SK-N-SH treated with all-trans-retinoic acid at 6 μM for 48 hours (cell line): ENCODE data around the gene EOMES.

ENCODE experiments used
- ATAC-seq: fragments of 200-7000 bp; cut with Tn5 transposase; 3 replicates; pipeline ENCODE4 v1.9.1; 2020; ENCODE audit warnings: mild to moderate bottlenecking, moderate library complexity
- ARNTL ChIP-seq: fragments of 450-650 bp; formaldehyde crosslinking; IDR thresholded peaks from 2 replicates; pipeline ENCODE4 v1.5.0; 2020; ENCODE audit warnings: low read depth, mild to moderate bottlenecking, moderate library complexity, borderline replicate concordance
- BACH2 ChIP-seq: fragments of 250-450 bp; sonication (Bioruptor Pico); IDR thresholded peaks from 2 replicates; pipeline ENCODE4 v1.9.0; 2021; ENCODE audit warnings: mild to moderate bottlenecking, borderline replicate concordance
- CREB5 ChIP-seq: fragments of 250-450 bp; sonication (Bioruptor Pico); IDR thresholded peaks from 2 replicates; pipeline ENCODE4 v1.5.1; 2020; ENCODE audit warnings: low read depth, mild to moderate bottlenecking, moderate library complexity
- CSDC2 ChIP-seq: fragments of 250-450 bp; sonication (Bioruptor Pico); IDR thresholded peaks from 2 replicates; pipeline ENCODE4 v1.5.0; 2020; ENCODE audit warnings: mild to moderate bottlenecking, moderate library complexity
- ESRRG ChIP-seq: fragments of 250-450 bp; sonication (Bioruptor Pico); IDR thresholded peaks from 2 replicates; pipeline ENCODE4 v1.6.1; 2021; ENCODE audit warnings: mild to moderate bottlenecking
- GLIS3 ChIP-seq: fragments of 250-450 bp; sonication (Bioruptor Pico); IDR thresholded peaks from 2 replicates; pipeline ENCODE4 v1.5.0; 2020; ENCODE audit warnings: mild to moderate bottlenecking, moderate library complexity
- ISL1 ChIP-seq: fragments of 250-450 bp; sonication (Bioruptor Pico); IDR thresholded peaks from 2 replicates; pipeline ENCODE4 v2.1.2; 2022; ENCODE audit warnings: mild to moderate bottlenecking, moderate library complexity
- OSR1 ChIP-seq: fragments of 250-450 bp; sonication (Bioruptor Pico); IDR thresholded peaks from 2 replicates; pipeline ENCODE4 v1.8.0; 2022; ENCODE audit warnings: moderate library complexity, mild to moderate bottlenecking, inconsistent platforms
- POU6F1 ChIP-seq: fragments of 250-450 bp; sonication (Bioruptor Pico); IDR thresholded peaks from 2 replicates; pipeline ENCODE4 v1.8.0; 2021; ENCODE audit warnings: low read depth, mild to moderate bottlenecking, moderate library complexity, borderline replicate concordance
- PPARA ChIP-seq: fragments of 250-450 bp; sonication (Bioruptor Pico); IDR thresholded peaks from 2 replicates; pipeline ENCODE4 v1.5.0; 2020; ENCODE audit warnings: mild to moderate bottlenecking, borderline replicate concordance
- RARB ChIP-seq: fragments of 250-450 bp; sonication (Bioruptor Pico); IDR thresholded peaks from 2 replicates; pipeline ENCODE4 v1.8.0; 2021; ENCODE audit warnings: mild to moderate bottlenecking, moderate library complexity
- SNAI2 ChIP-seq: fragments of 250-450 bp; sonication (Bioruptor Pico); IDR thresholded peaks from 2 replicates; pipeline ENCODE4 v1.5.0; 2020; ENCODE audit warnings: mild to moderate bottlenecking, moderate library complexity
- TCF4 ChIP-seq: fragments of 250-450 bp; sonication (Bioruptor Pico); IDR thresholded peaks from 2 replicates; pipeline ENCODE4 v1.8.0; 2021; ENCODE audit warnings: mild to moderate bottlenecking, moderate library complexity, borderline replicate concordance
- TOX ChIP-seq: fragments of 250-450 bp; sonication (Bioruptor Pico); IDR thresholded peaks from 2 replicates; pipeline ENCODE4 v1.8.0; 2021; ENCODE audit warnings: mild to moderate bottlenecking, moderate library complexity, borderline replicate concordance
- TSHZ2 ChIP-seq: fragments of 250-450 bp; sonication (Bioruptor Pico); IDR thresholded peaks from 2 replicates; pipeline ENCODE4 v1.5.0; 2020; ENCODE audit warnings: mild to moderate bottlenecking, moderate library complexity
- ZC3H10 ChIP-seq: fragments of 250-450 bp; sonication (Bioruptor Pico); IDR thresholded peaks from 2 replicates; pipeline ENCODE4 v1.5.1; 2021; ENCODE audit warnings: mild to moderate bottlenecking, moderate library complexity
- ZFP3 ChIP-seq: fragments of 250-450 bp; sonication (Bioruptor Pico); IDR thresholded peaks from 2 replicates; pipeline ENCODE4 v1.5.0; 2020; ENCODE audit warnings: mild to moderate bottlenecking, moderate library complexity
- ZFP30 ChIP-seq: fragments of 450-650 bp; formaldehyde crosslinking; IDR thresholded peaks from 2 replicates; pipeline ENCODE4 v1.5.0; 2022; ENCODE audit warnings: mild to moderate bottlenecking, moderate library complexity
- ZNF565 ChIP-seq: fragments of 450-650 bp; formaldehyde crosslinking; conservative IDR thresholded peaks from 2 replicates; pipeline ENCODE4 v1.5.0; 2020; ENCODE audit warnings: low read depth, mild to moderate bottlenecking, moderate library complexity
- ZNF70 ChIP-seq: fragments of 450-650 bp; formaldehyde crosslinking; IDR thresholded peaks from 2 replicates; pipeline ENCODE4 v1.5.0; 2020; ENCODE audit warnings: mild to moderate bottlenecking, moderate library complexity
- ZNF8 ChIP-seq: fragments of 450-650 bp; formaldehyde crosslinking; IDR thresholded peaks from 2 replicates; pipeline ENCODE4 v1.5.0; 2020; ENCODE audit warnings: mild to moderate bottlenecking, moderate library complexity
- TF ChIP-seq, protein P1 (sequence below): fragments of 250-450 bp; sonication (Bioruptor Pico); IDR thresholded peaks from 2 replicates; pipeline ENCODE4 v1.5.1; 2021; ENCODE audit warnings: mild to moderate bottlenecking, moderate library complexity
- TF ChIP-seq, protein P2 (sequence below): fragments of 250-450 bp; sonication (Bioruptor Pico); IDR thresholded peaks from 2 replicates; pipeline ENCODE4 v1.8.0; 2020; ENCODE audit warnings: mild to moderate bottlenecking, moderate library complexity, borderline replicate concordance

The EOMES gene

GRCh38 chr3:27686642-27687041 lies 35.5 kb downstream of the EOMES start:
- no peak for ATAC-seq
- no peak for TF ChIP-seq ZFP30 (CRISPR knock-in tag)
- no peak for TF ChIP-seq SNAI2 (CRISPR knock-in tag)
- TF ChIP-seq CREB5: no peak
- no peak for TF ChIP-seq GLIS3
- TF ChIP-seq, protein P1, sequence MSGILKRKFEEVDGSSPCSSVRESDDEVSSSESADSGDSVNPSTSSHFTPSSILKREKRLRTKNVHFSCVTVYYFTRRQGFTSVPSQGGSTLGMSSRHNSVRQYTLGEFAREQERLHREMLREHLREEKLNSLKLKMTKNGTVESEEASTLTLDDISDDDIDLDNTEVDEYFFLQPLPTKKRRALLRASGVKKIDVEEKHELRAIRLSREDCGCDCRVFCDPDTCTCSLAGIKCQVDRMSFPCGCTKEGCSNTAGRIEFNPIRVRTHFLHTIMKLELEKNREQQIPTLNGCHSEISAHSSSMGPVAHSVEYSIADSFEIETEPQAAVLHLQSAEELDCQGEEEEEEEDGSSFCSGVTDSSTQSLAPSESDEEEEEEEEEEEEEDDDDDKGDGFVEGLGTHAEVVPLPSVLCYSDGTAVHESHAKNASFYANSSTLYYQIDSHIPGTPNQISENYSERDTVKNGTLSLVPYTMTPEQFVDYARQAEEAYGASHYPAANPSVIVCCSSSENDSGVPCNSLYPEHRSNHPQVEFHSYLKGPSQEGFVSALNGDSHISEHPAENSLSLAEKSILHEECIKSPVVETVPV (CRISPR knock-in tag): no peak
- TF ChIP-seq OSR1 (CRISPR knock-in tag): no peak
- TF ChIP-seq TOX: no peak

DNA sequence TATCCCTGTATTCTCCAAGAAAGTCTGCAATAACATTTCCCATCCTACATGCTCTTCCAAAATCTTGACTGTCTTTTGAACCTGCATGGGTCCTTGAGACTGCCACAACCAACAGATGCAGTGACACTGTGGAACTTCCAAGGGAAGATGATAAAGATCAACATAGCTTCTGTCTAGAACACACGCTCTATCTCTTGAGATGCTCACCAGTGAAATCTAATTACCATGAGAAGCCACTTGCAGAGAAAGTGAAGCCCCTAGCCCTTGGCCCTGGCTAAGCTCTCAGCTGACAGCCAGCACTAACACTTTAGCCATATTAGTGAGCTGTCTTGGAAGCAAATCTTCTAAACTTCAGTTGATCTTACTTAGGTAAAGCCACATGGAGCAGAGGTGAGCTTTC lies 36.6 kb downstream of the EOMES start:
- no peak for ATAC-seq
- TF ChIP-seq ISL1 (CRISPR knock-in tag): no peak
- TF ChIP-seq PPARA (CRISPR knock-in tag): no peak
- TF ChIP-seq CSDC2 (CRISPR knock-in tag): no peak
- no peak for TF ChIP-seq OSR1 (CRISPR knock-in tag)
- no peak for TF ChIP-seq ZFP3 (CRISPR knock-in tag)
- no peak for TF ChIP-seq GLIS3
- no peak for TF ChIP-seq ARNTL
- TF ChIP-seq, protein P2, sequence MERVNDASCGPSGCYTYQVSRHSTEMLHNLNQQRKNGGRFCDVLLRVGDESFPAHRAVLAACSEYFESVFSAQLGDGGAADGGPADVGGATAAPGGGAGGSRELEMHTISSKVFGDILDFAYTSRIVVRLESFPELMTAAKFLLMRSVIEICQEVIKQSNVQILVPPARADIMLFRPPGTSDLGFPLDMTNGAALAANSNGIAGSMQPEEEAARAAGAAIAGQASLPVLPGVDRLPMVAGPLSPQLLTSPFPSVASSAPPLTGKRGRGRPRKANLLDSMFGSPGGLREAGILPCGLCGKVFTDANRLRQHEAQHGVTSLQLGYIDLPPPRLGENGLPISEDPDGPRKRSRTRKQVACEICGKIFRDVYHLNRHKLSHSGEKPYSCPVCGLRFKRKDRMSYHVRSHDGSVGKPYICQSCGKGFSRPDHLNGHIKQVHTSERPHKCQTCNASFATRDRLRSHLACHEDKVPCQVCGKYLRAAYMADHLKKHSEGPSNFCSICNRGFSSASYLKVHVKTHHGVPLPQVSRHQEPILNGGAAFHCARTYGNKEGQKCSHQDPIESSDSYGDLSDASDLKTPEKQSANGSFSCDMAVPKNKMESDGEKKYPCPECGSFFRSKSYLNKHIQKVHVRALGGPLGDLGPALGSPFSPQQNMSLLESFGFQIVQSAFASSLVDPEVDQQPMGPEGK (CRISPR knock-in tag): no peak
- no peak for TF ChIP-seq ZC3H10
- no peak for TF ChIP-seq TSHZ2
- no peak for TF ChIP-seq ESRRG (CRISPR knock-in tag)
- no peak for TF ChIP-seq ZNF565
- no peak for TF ChIP-seq TOX
- TF ChIP-seq SNAI2 (CRISPR knock-in tag): no peak
- no peak for TF ChIP-seq ZFP30 (CRISPR knock-in tag)
- no peak for TF ChIP-seq BACH2 (CRISPR knock-in tag)
- TF ChIP-seq ZNF8 (CRISPR knock-in tag): no peak
- no peak for TF ChIP-seq POU6F1 (CRISPR knock-in tag)
- TF ChIP-seq ZNF70 (CRISPR knock-in tag): no peak

GRCh38 chr3:27684302-27684701 lies 37.8 kb downstream of the EOMES start:
- ATAC-seq: no peak
- no peak for TF ChIP-seq ZNF565
- TF ChIP-seq OSR1 (CRISPR knock-in tag): no peak
- no peak for TF ChIP-seq RARB
- TF ChIP-seq ISL1 (CRISPR knock-in tag): no peak
- no peak for TF ChIP-seq CREB5
- TF ChIP-seq TCF4 (CRISPR knock-in tag): no peak
- no peak for TF ChIP-seq ZNF70 (CRISPR knock-in tag)
- no peak for TF ChIP-seq ZNF8 (CRISPR knock-in tag)
- TF ChIP-seq, protein P2 (CRISPR knock-in tag): no peak
- TF ChIP-seq SNAI2 (CRISPR knock-in tag): no peak
